Gastrocnemius medialis (tissue), 4 donors: Measurements from ENCODE around the gene DLX4.

Experiments
- CTCF ChIP-seq, 5 experiments: fragments of 450-650 bp in 3 of 5; fragments of 200-600 bp in 2 of 5; sonication (generic) in 2 of 5; IDR thresholded peaks in 4 of 5; conservative IDR thresholded peaks in 1 of 5; 1 replicate in 4 of 5; 2 replicates in 1 of 5; pipeline ENCODE4 v1.5.1; 2016 to 2019; ENCODE audit warnings: antibody characterized with exemption in 5 of 5, mild to moderate bottlenecking in 3 of 5, moderate library complexity in 3 of 5
- POLR2A ChIP-seq, 2 donors: fragments of 450-650 bp; IDR thresholded peaks; one replicate each; pipeline ENCODE4 v1.6.1; 2017; ENCODE audit warnings: antibody characterized with exemption in 2 of 2, mild to moderate bottlenecking in 2 of 2, moderate library complexity in 2 of 2

DNA sequence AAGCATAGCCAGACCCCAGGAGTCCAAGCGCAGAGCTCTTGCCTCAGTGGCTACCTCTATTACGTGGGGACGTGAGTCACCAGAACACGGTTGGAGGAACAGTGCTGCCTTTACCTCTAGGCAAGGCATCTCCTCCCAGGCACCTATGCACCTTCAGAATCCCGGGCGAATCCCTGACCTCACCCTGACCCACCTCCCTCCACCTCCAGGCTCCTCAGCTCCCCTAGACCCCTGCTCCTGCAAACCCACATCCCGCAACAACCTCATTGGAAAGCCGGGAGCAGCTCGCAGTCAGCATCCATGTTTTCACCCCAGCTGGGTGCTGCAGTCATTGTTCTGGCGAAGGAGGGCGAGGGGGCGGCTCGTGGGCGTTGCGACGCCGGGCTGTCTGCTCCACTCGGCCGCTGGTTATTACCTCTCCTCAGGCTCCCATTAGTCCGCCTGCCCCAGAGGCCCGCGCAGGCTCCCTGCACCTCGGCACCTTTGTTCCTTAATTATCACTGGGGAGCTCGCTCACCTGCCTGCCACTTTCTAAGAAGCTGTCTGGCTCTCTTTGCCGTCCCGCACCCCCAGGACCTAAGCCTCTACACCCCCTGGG, 24.6 kb upstream of the DLX4 start:
- no peak for TF ChIP-seq CTCF (IDR thresholded peaks at IDR 0.05 in 4 of 5, conservative IDR thresholded peaks at IDR 0.05 in 1 of 5)
- no peak for TF ChIP-seq POLR2A (IDR thresholded peaks at IDR 0.05)
